Smooth muscle cell of the coronary artery (primary cell): Measurements from ENCODE around the gene TLE6. TPM values are rescaled to one million over a fixed set of nuclear protein-coding genes. Genes with fewer than 3 reads are reported as not detected.

Experiments
- total RNA-seq: library from RNA; depleted of rRNA; stranded (reverse); fragments of >200 nt; gene quantifications from 2 replicates; pipeline ENCODE4 v1.2.3, GENCODE V29; 2014; ENCODE audit warnings: low replicate concordance

TLE6 gene
- total RNA-seq = 0.12 and 2.1 TPM in 2 replicates

GRCh38 chr19:2977001-2977745, at the start of gene TLE6:
TSS of gene TLE6 (plus strand) at chr19:2977564. CDS start at chr19:2978234, 670 bp downstream.

DNA sequence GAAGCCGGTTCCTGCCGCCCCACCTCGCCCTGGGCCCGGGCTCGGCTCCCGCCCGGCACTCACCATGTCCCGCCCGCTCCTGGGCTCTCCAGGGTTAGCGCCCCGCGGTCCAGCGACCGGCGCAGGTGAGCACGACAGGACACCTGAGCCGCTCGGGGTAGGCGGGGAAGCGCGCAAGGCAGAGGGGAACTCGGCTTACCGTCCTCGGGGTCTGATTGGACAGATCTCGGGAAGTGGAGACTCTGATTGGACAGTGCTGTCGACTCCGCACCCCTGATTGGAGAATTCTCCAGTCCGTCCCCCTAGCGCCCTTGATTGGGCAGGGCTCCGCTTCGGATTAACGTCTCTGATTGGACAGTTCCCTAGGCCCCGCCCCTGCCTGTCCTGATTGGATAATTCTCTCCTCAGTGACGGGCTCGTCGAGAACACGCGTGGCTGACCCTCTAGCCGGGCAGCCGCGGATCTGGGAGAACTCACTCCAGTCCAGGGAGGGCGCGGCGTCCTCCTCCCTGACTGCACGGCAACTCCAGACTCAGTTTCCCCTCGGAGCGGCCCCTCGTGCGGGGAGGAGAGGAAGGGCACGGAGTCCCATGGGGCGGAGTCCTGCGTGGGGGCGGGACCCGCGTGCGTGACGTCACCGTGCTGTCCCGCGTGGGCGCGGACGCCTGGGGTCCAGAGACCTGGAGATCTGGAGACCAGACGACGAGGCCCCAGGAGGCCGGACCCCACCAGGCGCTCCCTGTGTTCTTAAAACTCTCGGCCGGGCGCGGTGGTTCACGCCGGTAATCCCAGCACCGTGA, 32.4 kb upstream of the TLE6 start, which contains the start of gene ZNF77:
Gene ZNF77, minus strand, starts transcription at position 197 of the 800 bp plus-strand sequence. Its CDS starts 131 bp downstream, at position 66.

DNA sequence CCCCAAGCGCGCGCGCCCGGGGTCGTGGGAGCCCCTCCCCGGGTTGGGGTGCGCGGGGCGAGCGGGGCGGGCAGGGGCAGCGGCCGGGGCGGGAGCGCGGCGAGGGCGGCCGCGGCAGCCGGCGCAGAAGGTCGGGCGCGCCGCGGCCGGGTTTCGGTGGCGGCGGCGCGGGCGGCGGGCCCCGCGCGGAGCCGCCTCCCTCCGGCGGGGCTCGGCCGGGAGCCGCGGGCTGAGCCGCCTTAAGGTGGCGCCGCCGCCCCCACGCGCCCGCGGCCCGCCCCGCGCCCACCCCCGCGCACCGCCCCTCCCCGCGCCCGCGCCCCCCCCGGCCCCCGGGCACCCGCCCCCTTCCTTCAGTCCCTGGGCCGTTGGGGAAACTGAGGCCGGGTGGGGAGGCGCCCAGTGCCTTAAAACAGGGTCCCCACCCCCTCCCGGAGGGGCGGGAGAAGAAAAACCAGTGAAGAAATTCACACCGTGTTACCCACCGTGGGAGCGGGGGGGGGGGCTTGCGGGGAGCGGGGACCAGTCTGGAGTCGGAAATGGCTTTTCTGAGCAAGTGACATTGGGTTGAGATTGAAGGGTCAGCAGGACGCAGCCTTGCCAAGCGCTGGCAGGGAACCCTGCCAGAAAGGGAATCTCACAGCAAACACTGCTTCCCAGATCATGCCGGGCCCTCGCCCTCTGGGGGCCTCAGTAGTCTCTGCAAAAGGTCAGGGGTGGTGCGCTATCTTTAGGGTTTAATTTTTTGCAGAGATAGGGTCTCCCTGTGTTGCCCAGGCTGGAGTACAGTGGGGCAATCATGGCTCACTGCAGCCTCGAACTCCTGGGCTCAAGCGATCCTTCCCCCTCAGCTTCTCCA, 51.9 kb downstream of the TLE6 start, which contains the start of gene TLE2:
Gene TLE2, minus strand, starts transcription at position 216 of the 859 bp plus-strand sequence. CDS start 376 bp downstream, outside the sequence.

Other genes starting within 250 kb of the TLE6 start
- gene SLC39A3, start 237.5 kb upstream of the TLE6 start, total RNA-seq = 18.7 and 24.3 TPM in 2 replicates
- 13.1 and 32.2 TPM in 2 replicates for gene SGTA, start 194.3 kb upstream of the TLE6 start, total RNA-seq
- gene THOP1, start 192.1 kb upstream of the TLE6 start, total RNA-seq = 51.2 and 92.5 TPM in 2 replicates
- gene ZNF554, start 157.7 kb upstream of the TLE6 start, total RNA-seq = 3.2 and 3.3 TPM in 2 replicates
- gene ZNF555, start 136.1 kb upstream of the TLE6 start, total RNA-seq = 5.7 and 5.8 TPM in 2 replicates
- gene ZNF556, start 110.2 kb upstream of the TLE6 start, total RNA-seq = 0.08 and 0.12 TPM in 2 replicates
- 3.7 and 4.7 TPM in 2 replicates for gene ZNF57, start 76.6 kb upstream of the TLE6 start, total RNA-seq
- 4.6 and 5.8 TPM in 2 replicates for gene ZNF77, start 32.6 kb upstream of the TLE6 start, total RNA-seq
- 4.4 TPM in 2 replicates for gene TLE2, start 51.7 kb downstream of the TLE6 start, total RNA-seq
- 160 and 167 TPM in 2 replicates for gene TLE5, start 84.9 kb downstream of the TLE6 start, total RNA-seq
- gene GNA11, start 116.8 kb downstream of the TLE6 start, total RNA-seq = 74.3 and 75.7 TPM in 2 replicates
- gene GNA15, start 158.5 kb downstream of the TLE6 start, total RNA-seq = 0.08 TPM in 1 of 2 replicates, not detected in the other
- not detected in 2 replicates for gene S1PR4, start 201.2 kb downstream of the TLE6 start, total RNA-seq
- 37.2 and 43.7 TPM in 2 replicates for gene NCLN, start 208.4 kb downstream of the TLE6 start, total RNA-seq
- gene CELF5, start 247.1 kb downstream of the TLE6 start, total RNA-seq = 0.08 TPM in 1 of 2 replicates, not detected in the other